K562 (cell line): Measurements from ENCODE around the gene TM2D3. TPM values are rescaled to one million over a fixed set of nuclear protein-coding genes. Genes with fewer than 3 reads are reported as not detected.

ENCODE experiments used
- ATF3 ChIP-seq, 2 experiments: fragments of 450-650 bp in 1 of 2; sonication (generic) in 1 of 2; formaldehyde crosslinking in 1 of 2; IDR thresholded peaks in 1 of 2; conservative IDR thresholded peaks in 1 of 2; 2 replicates each; pipeline versions ENCODE4 v1.6.1 to v1.8.1; 2016 to 2023; ENCODE audit warnings: mild to moderate bottlenecking in 2 of 2, moderate library complexity in 2 of 2, inconsistent platforms in 1 of 2, missing genetic modification reagents in 1 of 2
- BHLHE40 ChIP-seq: IDR thresholded peaks from 2 replicates; pipeline ENCODE4 v1.6.1; 2011; ENCODE audit warnings: low read length, improper control_type of control experiment
- CBFA2T2 ChIP-seq: fragments of 450-650 bp; conservative IDR thresholded peaks from 2 replicates; pipeline ENCODE4 v1.6.1; 2017; ENCODE audit warnings: mild to moderate bottlenecking
- CEBPB ChIP-seq: fragments of 450-650 bp; IDR thresholded peaks from 2 replicates; pipeline ENCODE4 v1.6.1; 2016; ENCODE audit warnings: missing genetic modification characterization, missing compliant biosample characterization
- E2F6 ChIP-seq, 2 experiments: IDR thresholded peaks; 2 replicates each; pipeline ENCODE4 v1.6.1; 2011; ENCODE audit warnings: borderline replicate concordance in 1 of 2, control low read depth in 1 of 2, low read depth in 1 of 2, low read length in 1 of 2, mild to moderate bottlenecking in 1 of 2, mixed read lengths in 1 of 2, moderate library complexity in 1 of 2; ENCODE audit not compliant: insufficient read depth in 1 of 2, insufficient read length in 1 of 2, poor library complexity in 1 of 2, severe bottlenecking in 1 of 2; ENCODE audit errors: extremely low read depth in 1 of 2
- JUND ChIP-seq, 2 experiments: IDR thresholded peaks; 2 replicates in 1 of 2; 3 replicates in 1 of 2; pipeline ENCODE4 v1.6.1; 2011; ENCODE audit warnings: borderline replicate concordance in 2 of 2, low read depth in 2 of 2, low read length in 2 of 2, improper control_type of control experiment in 1 of 2, missing biosample characterization in 1 of 2, missing genetic modification characterization in 1 of 2, missing genetic modification reagents in 1 of 2
- KLF10 ChIP-seq: fragments of 250-450 bp; sonication (Bioruptor Pico); IDR thresholded peaks from 2 replicates; pipeline ENCODE4 v1.6.1; 2021; ENCODE audit warnings: matching md5 sums
- MTF1 ChIP-seq: fragments of 250-450 bp; sonication (Bioruptor Pico); IDR thresholded peaks from 2 replicates; pipeline ENCODE4 v1.9.0; 2021; ENCODE audit warnings: moderate library complexity, mild to moderate bottlenecking, inconsistent platforms, borderline replicate concordance
- NFIX ChIP-seq: fragments of 250-450 bp; sonication (Bioruptor Pico); IDR thresholded peaks from 2 replicates; pipeline ENCODE4 v1.4.0; 2020; ENCODE audit warnings: low read depth, mild to moderate bottlenecking, moderate library complexity
- NRF1 ChIP-seq, 2 experiments: fragments of 450-650 bp; IDR thresholded peaks in 1 of 2; conservative IDR thresholded peaks in 1 of 2; 2 replicates each; pipeline ENCODE4 v1.6.1; 2014; ENCODE audit warnings: mild to moderate bottlenecking in 2 of 2
- POLR2G ChIP-seq: fragments of 200-400 bp; formaldehyde crosslinking; IDR thresholded peaks from 2 replicates; pipeline ENCODE4 v1.6.1; 2017; ENCODE audit warnings: low read depth, mild to moderate bottlenecking, antibody characterized with exemption, low read length, moderate library complexity
- PREB ChIP-seq: sonication (generic); formaldehyde crosslinking; IDR thresholded peaks from 2 replicates; pipeline ENCODE4 v1.8.1; 2023; ENCODE audit warnings: mild to moderate bottlenecking, missing genetic modification reagents
- PRPF4 ChIP-seq: fragments of 200-400 bp; formaldehyde crosslinking; IDR thresholded peaks from one replicate; pipeline ENCODE4 v1.6.1; 2017; ENCODE audit warnings: low read length, low read depth, mild to moderate bottlenecking; ENCODE audit not compliant: insufficient read depth, poor library complexity, severe bottlenecking
- SP1 ChIP-seq: sonication (generic); formaldehyde crosslinking; IDR thresholded peaks from 2 replicates; pipeline ENCODE4 v1.8.1; 2022; ENCODE audit warnings: mild to moderate bottlenecking, missing genetic modification reagents
- STAG1 ChIP-seq: sonication (generic); formaldehyde crosslinking; IDR thresholded peaks from 2 replicates; pipeline ENCODE4 v1.5.0; 2020; ENCODE audit warnings: missing genetic modification reagents, borderline replicate concordance
- TBP ChIP-seq: optimal IDR thresholded peaks from 2 replicates; pipeline ENCODE3; 2011; ENCODE audit warnings: low read depth, low read length, improper control_type of control experiment
- ZBTB7A ChIP-seq: IDR thresholded peaks from 2 replicates; pipeline ENCODE4 v1.6.1; 2011; ENCODE audit warnings: low read depth, mild to moderate bottlenecking, low read length, moderate library complexity, borderline replicate concordance; ENCODE audit not compliant: control insufficient read depth
- ZNF395 ChIP-seq: fragments of 200-800 bp; sonication (Bioruptor generic); IDR thresholded peaks from 2 replicates; pipeline ENCODE4 v1.6.1; 2017; ENCODE audit warnings: missing genetic modification characterization, missing compliant biosample characterization
- ZNF511 ChIP-seq: sonication (generic); formaldehyde crosslinking; IDR thresholded peaks from 2 replicates; pipeline ENCODE4 v1.8.0; 2022; ENCODE audit warnings: mild to moderate bottlenecking, missing genetic modification reagents
- polyA plus RNA-seq, 8 experiments: library from polyadenylated mRNA; depleted of rRNA in 4 of 8; stranded (reverse) in 5 of 8; unstranded in 3 of 8; fragments of >200 nt; fragmentation: Nextera tagmentation in 2 of 8; fragmentation: Illumina TruSeq in 1 of 8; extraction: Ambion mirVana in 2 of 8; extraction: Trizol in 1 of 8; gene quantifications; 2 replicates each; pipeline versions ENCODE4 v1.2.1 to v1.2.3, GENCODE V29; 2011 to 2014; ENCODE audit warnings: inconsistent platforms in 1 of 8, missing spikeins in 1 of 8
- total RNA-seq, 7 experiments: library from RNA; depleted of rRNA in 6 of 7; stranded (reverse); fragments of >200 nt in 6 of 7; fragmentation: Illumina TruSeq in 2 of 7; extraction: Trizol in 2 of 7; gene quantifications; 2 replicates each; pipeline versions ENCODE4 v1.2.1 to v1.2.3, GENCODE V29; 2011 to 2021; ENCODE audit warnings: low replicate concordance in 1 of 7

TM2D3 gene
- total and polyA plus RNA-seq, 9 of the 15 experiments (the other 6 are each of a cell fraction or from before 2014, with no cell fraction given), result 16.5 to 67.9 (median 31.3) TPM

- TF ChIP-seq NRF1 (conservative IDR thresholded peaks at IDR 0.05 in 1 of 2, IDR thresholded peaks at IDR 0.05 in 1 of 2) (peak; percentile 51 to 65), ZNF511 (CRISPR knock-in tag) (no peak), ATF3 (IDR thresholded peaks at IDR 0.05) (peak; percentile 23; the same call in 1 of the 2 replicates), ATF3 (CRISPR knock-in tag; conservative IDR thresholded peaks at IDR 0.05) (no peak), CBFA2T2 (no peak), ZNF395 (CRISPR knock-in tag) (no peak), MTF1 (CRISPR knock-in tag) (no peak), JUND (IDR thresholded peaks at IDR 0.05; ENCODE audit: borderline replicate concordance, low read depth, low read length) (0 out of 2 replicates have a peak, but pooled peaks have one; percentile 16), JUND (tag; IDR thresholded peaks at IDR 0.05; ENCODE audit: borderline replicate concordance, low read depth, low read length) (no peak; the same call in 2 of the 3 replicates), STAG1 (CRISPR knock-in tag) (no peak), PREB (no peak), TBP (no peak), KLF10 (CRISPR knock-in tag) (no peak), SP1 (CRISPR knock-in tag) (peak; percentile 67), E2F6 (IDR thresholded peaks at IDR 0.05; ENCODE audit: borderline replicate concordance in 1 of 2, extremely low read depth in 1 of 2, insufficient read depth in 1 of 2, insufficient read length in 1 of 2, low read depth in 1 of 2, low read length in 1 of 2, poor library complexity in 1 of 2, severe bottlenecking in 1 of 2) (peak; percentile 86 to 93), BHLHE40 (peak; percentile 65), POLR2G (no peak), NFIX (CRISPR knock-in tag) (no peak), CEBPB (tag) (0 out of 2 replicates have a peak, but pooled peaks have one; percentile 16), PRPF4 (no peak), ZBTB7A (0 out of 2 replicates have a peak, but pooled peaks have one; percentile 27)
Observed at GRCh38 chr15:101615986-101616848, 36.0 kb downstream of the TM2D3 start (continued).
